ENCODE measurements around the gene GUCA1A.
A peak's percentile ranks its signal among the peaks of the same experiment; 100 is the strongest.
"Not testable (repeated sequence)": the region's sequence is repeated elsewhere in the genome, so short reads cannot be mapped to it uniquely, and the experiment has no call there.

The GUCA1A gene

GRCh38 chr6:42141603-42142117, 31.5 kb upstream of the GUCA1A start:
- ChIA-PET CTCF (no interaction called here), POLR2A (ENCODE audit: low non-redundant PET) (no interaction called here)
- H3K27ac ChIP-seq, result peak overlapping the region; percentile 98
- TF ChIP-seq, protein P1, sequence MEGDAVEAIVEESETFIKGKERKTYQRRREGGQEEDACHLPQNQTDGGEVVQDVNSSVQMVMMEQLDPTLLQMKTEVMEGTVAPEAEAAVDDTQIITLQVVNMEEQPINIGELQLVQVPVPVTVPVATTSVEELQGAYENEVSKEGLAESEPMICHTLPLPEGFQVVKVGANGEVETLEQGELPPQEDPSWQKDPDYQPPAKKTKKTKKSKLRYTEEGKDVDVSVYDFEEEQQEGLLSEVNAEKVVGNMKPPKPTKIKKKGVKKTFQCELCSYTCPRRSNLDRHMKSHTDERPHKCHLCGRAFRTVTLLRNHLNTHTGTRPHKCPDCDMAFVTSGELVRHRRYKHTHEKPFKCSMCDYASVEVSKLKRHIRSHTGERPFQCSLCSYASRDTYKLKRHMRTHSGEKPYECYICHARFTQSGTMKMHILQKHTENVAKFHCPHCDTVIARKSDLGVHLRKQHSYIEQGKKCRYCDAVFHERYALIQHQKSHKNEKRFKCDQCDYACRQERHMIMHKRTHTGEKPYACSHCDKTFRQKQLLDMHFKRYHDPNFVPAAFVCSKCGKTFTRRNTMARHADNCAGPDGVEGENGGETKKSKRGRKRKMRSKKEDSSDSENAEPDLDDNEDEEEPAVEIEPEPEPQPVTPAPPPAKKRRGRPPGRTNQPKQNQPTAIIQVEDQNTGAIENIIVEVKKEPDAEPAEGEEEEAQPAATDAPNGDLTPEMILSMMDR (conservative IDR thresholded peaks at IDR 0.05; ENCODE audit: low read depth), result no peak
- no peak for DNase-seq (ENCODE audit: low spot score)

GRCh38 chr6:42142118-42142835, 30.9 kb upstream of the GUCA1A start, which contains the start of gene C6orf132:
TSS of gene C6orf132 (minus strand) at chr6:42142620. CDS start at chr6:42142444, 176 bp downstream.
- H3K27ac ChIP-seq, result peak within 1 kb of the TSS; percentile 98
- ChIA-PET POLR2A (ENCODE audit: low non-redundant PET) (interaction anchor here (0.9 kb wide), 2 partner anchors 8 to 23 kb away, joined by 3 to 5 read pairs; no protein-coding TSS in a partner anchor), CTCF (interaction anchor here (0.6 to 0.9 kb wide), 4 partner anchors 57 to 99 kb away, joined by 3 to 7 read pairs (median 4); no protein-coding TSS in a partner anchor)
- TF ChIP-seq, protein P1 (conservative IDR thresholded peaks at IDR 0.05; ENCODE audit: low read depth), result no peak
- peak; percentile 84 for DNase-seq (ENCODE audit: low spot score)

GRCh38 chr6:42147138-42147562, 26.0 kb upstream of the GUCA1A start:
- DNase-seq (ENCODE audit: low spot score), result no peak
- CTCF ChIA-PET, result no interaction called here
- H3K27ac ChIP-seq, result peak overlapping the region; percentile 18; the same call in 1 of the 2 replicates
- TF ChIP-seq, protein P1 (conservative IDR thresholded peaks at IDR 0.05; ENCODE audit: low read depth), result no peak
- POLR2A ChIA-PET (ENCODE audit: low non-redundant PET), result no interaction called here

DNA sequence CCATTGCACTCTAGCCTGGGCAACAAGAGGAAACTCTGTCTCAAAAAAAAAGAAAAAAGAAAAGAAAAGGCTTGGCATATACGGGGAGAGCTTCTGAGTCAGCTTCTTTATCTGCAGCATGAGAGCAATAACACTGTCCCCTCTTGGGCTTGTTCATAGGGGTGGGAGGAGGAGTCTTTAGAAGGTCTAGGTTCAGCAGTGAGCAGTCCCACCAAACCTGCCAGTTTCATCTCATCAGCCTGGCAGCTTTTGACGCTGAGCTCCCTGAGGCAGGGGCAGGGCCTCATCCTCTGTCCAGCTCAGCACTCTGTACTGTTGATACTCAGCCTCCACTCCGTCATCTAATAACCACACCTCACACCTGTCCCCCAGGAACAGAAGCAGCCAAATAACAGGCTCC, 25.1 kb upstream of the GUCA1A start:
- TF ChIP-seq, protein P1 (conservative IDR thresholded peaks at IDR 0.05; ENCODE audit: low read depth), result no peak
- POLR2A ChIA-PET (ENCODE audit: low non-redundant PET), result no interaction called here
- CTCF ChIA-PET, result no interaction called here
- no peak overlapping the region for H3K27ac ChIP-seq
- no peak for DNase-seq (ENCODE audit: low spot score)

DNA sequence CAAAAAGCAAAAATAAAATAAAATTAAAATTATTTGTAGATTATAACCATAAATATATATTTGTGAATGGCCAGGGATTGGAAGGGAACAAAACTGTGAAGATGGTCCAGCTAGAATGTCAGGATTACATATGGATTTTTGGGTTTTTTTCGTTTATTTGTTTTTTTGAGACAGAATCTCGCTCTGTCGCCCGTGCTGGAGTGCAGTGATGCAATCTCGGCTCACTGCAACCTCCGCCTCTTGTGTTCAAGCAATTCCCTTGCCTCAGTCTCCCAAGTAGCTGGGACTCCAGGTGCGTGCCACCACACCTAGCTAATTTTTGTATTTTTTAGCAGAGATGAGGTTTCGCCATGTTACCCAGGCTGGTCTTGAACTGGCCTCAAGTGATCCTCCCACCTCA, 22.9 kb upstream of the GUCA1A start:
- DNase-seq (ENCODE audit: low spot score), result no peak
- ChIA-PET CTCF (interaction anchor here (0.6 kb wide), 1 partner anchor 80 kb away, joined by 3 read pairs; no protein-coding TSS in a partner anchor), POLR2A (ENCODE audit: low non-redundant PET) (no interaction called here)
- no peak overlapping the region for H3K27ac ChIP-seq
- TF ChIP-seq, protein P1 (conservative IDR thresholded peaks at IDR 0.05; ENCODE audit: low read depth), result no peak

DNA sequence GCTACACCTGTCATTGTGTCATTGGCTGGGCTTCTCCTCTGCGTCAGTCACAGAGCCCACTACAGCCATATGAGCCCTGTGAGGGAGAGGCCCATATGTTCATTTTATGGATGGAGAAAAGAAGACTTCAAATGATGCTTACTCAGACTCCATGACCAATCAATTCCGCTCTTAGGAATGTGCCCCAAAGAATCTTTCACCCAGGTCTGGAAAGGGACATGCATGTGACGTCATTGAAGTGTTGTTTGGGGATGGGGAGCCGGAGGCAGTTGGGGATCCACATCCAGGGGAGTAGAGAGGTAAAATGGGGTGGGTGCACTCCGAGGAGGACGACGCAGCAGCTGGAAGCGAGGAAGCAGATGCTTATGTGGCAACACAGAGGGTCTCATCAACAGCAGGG, 21.1 kb upstream of the GUCA1A start:
- TF ChIP-seq, protein P1 (conservative IDR thresholded peaks at IDR 0.05; ENCODE audit: low read depth), result no peak
- ChIA-PET POLR2A (ENCODE audit: low non-redundant PET) (no interaction called here), CTCF (interaction anchor here (0.6 to 0.8 kb wide), 2 partner anchors 15 to 22 kb away, joined by 3 to 5 read pairs; no protein-coding TSS in a partner anchor)
- no peak for DNase-seq (ENCODE audit: low spot score)
- H3K27ac ChIP-seq, result no peak overlapping the region

- H3K27ac ChIP-seq; DNase-seq (ENCODE audit: low spot score); POLR2A ChIA-PET (ENCODE audit: low non-redundant PET): not testable (repeated sequence)
- CTCF ChIA-PET, result interaction anchor here (0.8 kb wide), 1 partner anchor 14 kb away, joined by 5 read pairs; no protein-coding TSS in a partner anchor
These were observed 20.5 kb upstream of the GUCA1A start for GRCh38 chr6:42152528-42153213.
